ENCODE results near the gene STPG1.

STPG1 gene

GRCh38 chr1:24340770-24341169 lies 72.8 kb downstream of the STPG1 start:
- no peak for DNase-seq

DNA sequence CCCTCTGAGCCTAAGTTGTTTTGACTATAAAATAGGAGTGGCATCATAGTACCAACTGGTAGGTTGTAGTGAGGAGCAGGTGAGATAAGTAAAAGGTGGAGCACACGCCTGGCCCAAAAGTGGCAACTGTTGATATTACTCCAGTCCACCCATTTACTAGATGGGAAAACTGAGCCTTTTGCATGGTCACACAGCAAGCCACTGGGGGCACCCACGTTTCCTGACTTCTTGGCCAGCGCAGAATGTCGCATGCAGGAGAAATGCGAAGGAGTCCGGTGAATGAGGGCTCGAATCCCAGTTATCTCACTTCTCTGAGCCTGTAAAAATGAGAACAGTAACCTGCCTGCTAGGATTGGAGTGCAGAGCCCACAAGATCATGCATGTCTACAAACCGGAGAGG lies 73.6 kb downstream of the STPG1 start:
- no peak for DNase-seq

DNA sequence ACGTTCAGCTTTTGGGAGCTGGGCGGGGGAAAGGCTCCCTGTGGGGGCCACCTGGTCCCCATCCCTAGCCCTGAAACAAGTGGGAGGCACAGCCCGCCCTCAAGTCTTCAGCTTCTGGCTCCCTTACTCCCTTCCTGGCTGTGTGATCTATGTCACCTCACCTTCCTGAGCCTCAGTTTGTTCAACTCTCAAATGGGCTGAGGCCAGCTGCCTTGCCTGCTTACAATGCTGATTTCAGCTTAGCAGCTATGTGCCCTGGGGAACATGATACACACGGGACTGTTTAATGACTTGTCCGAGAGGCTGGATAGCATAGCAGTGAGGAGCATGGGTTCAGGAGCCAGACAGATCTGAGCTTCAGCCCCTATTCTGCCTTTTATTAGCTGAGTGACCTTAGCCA lies 75.1 kb downstream of the STPG1 start:
- no peak for DNase-seq

DNA sequence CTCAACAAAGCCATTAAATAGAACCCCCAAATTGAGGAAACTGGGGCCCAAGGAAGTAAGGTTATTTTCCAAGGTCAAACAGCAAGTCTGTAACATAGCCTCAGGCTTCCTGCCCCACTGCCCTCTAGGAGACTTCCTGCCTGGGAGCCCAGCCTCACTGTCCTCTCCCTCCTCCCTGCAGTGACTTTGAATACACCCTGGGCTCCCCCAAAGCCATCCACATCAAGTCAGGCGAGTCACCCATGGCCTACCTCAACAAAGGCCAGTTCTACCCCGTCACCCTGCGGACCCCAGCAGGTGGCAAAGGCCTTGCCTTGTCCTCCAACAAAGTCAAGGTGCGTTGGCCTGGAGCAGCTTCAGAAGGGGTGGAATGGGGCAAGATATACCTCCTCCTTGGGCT lies 76.1 kb downstream of the STPG1 start:
- DNase-seq: no peak

DNA sequence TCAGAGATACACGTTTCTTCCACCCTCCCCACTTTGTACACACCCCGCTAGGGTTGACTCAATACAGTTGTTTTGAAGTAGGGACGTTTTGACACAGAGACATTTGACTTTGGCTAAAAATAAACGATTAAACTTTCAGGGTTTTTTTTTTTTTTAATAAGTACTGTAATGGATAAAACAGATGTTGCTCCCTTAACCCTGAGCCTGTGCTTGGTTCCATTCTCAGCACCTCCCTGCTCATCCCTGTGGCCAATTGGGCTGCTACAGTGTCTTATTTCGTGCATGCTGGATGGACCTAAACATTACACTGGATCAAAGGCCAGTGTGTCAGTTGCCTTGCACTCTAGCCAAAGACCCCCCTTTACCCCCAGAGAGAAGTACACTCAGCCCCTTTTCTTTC lies 77.5 kb downstream of the STPG1 start:
- DNase-seq: no peak

GRCh38 chr1:24331961-24332673 lies 81.5 kb downstream of the STPG1 start:
- no peak for DNase-seq

DNA sequence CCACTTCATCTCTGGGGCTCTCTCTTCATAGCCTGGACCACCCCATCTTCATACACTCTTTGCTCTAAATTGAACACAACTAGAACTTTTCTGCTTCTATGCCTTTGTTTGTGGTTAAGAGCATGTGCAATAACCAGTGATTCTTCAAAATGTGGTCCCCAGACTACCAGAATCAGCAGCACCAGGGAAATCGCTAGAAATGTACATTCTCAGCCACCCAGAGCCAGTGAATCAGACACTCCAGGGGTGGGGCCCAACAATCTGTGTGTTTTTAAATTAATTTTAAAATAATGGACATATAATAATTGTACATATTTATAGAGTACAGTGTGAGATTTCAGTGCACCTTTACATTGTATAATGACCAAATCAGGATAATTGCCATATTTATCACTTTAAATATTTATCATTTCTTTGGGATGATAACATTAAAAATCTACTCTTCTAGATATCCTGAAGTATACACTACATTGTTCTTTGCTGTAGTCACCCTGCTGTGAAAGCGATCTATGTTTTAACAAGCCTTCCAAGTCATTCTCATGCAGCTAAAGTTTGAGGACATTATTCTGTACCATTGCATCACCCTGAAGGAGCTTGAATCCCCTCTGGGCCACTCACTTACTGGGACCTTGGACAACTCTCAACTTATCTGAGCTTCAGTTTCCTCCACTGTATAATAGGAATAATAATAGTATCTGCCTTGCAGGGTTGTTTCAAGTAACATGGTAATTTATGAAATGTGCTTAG lies 83.6 kb downstream of the STPG1 start:
- no peak for DNase-seq

- no peak for DNase-seq
Observed at GRCh38 chr1:24329331-24329730, 84.3 kb downstream of the STPG1 start.

DNA sequence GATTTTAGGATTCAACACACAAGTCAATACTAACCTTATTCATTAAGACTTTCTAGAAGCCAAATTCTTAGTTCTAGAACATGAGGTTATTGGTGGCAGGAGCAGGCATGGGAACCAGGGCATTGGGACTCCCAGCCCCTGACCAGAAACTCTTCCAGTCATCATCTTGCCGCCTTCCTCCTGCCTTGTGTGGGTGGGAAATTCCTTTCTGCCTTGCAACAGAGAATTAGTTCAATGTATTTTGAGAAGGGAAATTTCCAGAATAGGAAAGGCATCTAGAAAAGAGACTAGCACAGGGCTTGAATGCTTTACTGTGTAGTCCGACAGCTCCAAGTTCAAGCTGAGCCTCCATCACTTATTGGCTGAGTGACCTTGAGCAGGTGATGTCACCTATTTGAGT lies 85.7 kb downstream of the STPG1 start:
- no peak for DNase-seq

DNA sequence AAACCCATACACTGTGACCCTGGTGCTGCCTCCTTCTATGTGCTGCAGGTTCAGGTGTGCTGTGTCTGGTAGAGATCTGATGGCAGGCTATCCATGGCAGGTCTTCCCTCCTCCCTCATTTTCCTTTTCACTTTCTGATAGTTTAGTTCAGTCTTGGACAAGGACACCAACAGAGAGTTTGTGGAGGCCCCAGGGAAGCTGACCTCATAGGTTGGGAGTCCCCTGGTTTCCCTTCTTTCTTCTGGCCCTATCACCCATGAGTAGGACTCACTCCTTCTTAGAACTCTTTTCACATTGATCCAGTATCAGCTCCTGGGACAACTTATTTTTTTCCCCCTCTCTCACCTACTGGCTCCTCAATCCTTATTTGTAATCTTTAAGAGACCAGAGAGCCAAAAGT lies 86.1 kb downstream of the STPG1 start:
- DNase-seq: no peak

- no peak for DNase-seq
Observed at GRCh38 chr1:24325587-24326449, 87.8 kb downstream of the STPG1 start.

DNA sequence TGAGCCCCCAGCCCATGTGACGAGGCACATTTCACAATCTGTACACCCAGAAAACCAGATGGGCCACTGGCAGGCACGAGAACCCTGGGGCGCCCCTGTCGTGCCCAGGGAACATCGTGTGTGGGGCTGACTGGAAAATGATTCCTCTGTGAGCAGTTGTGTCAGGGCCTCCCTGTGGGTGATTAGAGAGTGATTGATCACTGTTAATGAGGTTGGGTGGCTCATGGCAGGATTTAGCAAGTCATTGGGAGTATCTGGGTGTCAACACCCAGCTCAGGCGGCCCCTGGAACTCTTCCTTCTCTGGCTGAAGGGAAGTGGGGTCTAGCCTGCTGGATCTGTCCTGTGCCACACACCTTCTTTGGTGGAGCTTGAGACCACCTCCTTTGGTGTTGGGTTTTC lies 88.7 kb downstream of the STPG1 start:
- no peak for DNase-seq

DNA sequence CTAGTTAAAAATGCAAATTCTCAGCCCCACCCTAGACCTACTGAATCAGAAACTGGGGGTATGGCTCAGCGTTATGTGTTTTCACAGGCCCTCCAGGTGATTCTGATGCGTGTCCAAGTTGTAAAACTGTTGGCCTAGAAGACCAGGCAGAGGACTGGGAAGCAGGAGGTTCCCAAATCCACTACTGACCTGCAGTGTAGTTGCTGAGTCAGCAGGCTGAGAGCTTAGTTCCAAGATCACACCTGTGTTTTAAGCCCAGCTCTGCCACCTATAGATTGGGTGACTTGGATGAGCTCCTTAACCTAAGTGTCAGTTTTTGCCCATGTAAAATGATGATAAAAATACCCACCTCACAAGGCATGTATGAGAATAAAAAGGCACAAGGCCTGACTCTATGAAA lies 90.3 kb downstream of the STPG1 start:
- no peak for DNase-seq

DNA sequence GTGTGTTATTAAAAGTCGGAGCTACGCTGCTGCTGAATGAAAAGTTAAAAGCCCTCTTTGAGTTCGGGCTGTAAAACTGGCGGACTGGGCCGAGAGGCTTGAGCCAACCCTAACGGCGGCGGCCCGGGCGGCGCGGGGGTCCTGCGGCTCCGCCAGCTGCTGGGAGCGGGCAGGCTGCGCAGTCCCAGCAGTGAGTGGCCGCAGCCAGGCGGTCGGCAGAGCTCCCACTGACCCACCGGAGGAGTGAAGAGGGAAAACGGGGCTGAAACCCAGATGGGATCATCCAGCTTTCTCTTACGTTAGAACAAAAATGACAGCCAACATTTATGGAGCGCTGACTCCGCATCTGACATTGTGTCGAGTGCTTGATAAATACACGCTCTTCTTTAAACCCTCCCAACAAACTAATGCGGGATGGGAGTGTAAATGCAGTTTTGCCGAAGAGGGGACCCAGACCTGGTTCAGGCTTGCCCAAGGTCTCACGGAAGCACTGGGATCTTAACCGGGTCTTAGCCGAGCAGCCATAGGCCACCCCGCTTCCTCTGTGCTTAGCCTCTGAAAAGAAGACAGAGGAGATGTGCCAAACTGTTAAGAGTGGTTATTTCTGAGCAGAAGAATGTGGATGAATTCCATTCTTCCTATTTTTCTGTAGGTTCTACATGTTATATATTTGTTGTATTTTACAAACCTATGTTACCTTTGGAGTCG lies 91.0 kb downstream of the STPG1 start:
- no peak for DNase-seq

GRCh38 chr1:24321697-24322469 lies 91.7 kb downstream of the STPG1 start:
- peak; percentile 41 for DNase-seq

GRCh38 chr1:24321126-24321525 lies 92.5 kb downstream of the STPG1 start:
- no peak for DNase-seq

DNA sequence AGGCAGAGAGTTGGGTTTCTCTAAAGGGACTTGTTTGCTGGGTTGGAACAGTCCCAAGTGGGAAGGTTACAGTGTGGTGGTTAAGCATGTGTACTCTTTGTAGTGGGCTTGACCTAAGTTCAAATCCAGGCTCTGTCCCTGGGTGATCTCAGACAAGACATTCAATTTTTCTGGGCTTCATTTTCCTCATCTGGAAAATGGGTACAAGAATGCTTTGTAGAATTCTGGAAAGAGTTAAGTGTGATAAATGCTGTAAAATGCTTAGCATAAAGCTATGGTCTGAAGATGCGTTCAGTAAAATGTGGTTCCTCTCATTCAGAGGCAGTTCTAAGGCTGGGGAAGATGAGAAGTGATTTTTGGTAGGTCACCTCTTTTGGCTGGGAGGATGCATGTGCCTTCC lies 93.6 kb downstream of the STPG1 start:
- DNase-seq: no peak

DNA sequence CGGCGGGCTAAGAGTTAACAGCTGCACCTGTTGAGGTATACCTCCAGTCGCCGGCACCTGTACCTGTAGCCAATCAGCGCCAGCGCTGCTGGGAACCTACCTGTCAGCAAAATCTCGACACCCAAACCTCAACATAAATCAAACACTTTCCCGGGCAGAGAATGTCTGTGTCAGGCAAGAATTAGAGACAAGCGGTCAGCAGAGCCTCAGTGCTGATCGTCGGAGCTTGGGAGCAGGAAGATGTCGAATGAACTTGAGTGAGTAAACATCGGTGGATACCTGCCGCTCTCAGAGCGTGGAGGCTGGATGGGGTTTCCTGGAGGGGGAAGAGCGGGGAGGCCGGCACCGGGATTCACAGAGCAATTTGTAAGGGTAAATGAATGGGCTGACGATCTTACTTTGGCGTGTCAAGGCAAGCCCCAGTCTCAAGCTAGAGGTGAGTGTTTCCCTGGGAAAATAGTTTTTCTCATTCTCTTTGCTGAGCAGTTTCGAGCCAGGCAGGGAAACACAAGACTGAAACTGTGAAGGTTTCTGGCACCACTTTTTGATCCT lies 94.2 kb downstream of the STPG1 start, which contains the start of gene GRHL3:
GRHL3 (plus strand) TSS at position 46 of the 552 bp plus-strand sequence; CDS start at position 241, 195 bp downstream.
- DNase-seq: peak; percentile 21

- no peak for DNase-seq
Observed at GRCh38 chr1:24318615-24319311, 94.8 kb downstream of the STPG1 start.

DNA sequence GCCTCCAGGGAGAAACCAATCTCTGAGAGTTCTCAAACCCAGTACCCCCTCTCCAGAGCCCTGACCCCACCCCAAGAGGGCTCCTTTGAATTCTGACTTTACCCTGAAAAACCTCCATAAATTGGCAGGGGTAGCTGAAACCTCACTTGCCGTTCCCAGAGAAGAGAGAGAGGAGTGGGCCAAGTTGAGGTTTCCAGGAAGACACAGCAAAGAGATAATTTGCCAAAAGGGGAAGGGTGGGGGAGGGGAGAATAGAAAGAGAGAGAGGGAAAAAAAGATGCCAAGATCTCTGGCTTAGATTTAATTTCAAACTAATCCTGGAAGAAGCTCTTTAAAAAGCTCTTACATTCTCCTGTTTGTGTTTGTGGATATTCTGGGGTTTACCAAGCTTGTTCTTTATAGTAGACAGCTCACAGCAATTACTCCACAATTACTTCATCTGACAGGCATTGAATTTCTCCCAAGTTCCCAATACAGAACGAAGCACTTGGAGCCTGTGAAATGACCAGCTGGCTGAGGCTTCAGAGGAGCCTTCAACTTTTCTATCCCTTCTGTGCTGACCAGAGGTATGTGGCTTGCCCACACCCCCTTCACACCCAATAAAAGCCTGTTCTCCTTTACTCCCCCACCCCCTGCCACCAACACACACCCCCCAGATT lies 95.5 kb downstream of the STPG1 start:
- no peak for DNase-seq

- no peak for DNase-seq
Observed at GRCh38 chr1:24317081-24317480, 96.5 kb downstream of the STPG1 start.
